Thyroid gland (tissue), 4 donors: ENCODE data around the gene GRB2. TPM values are rescaled to one million over a fixed set of nuclear protein-coding genes. Genes with fewer than 3 reads are reported as not detected.

Experiments used
- DNase-seq, 2 donors: peaks; one replicate each; pipeline ENCODE4 v3.0.0-alpha.2; 2019
- H3K27ac ChIP-seq, 3 donors: fragments of 200-600 bp; sonication (generic); 1 replicate in 2 of 3; 2 replicates in 1 of 3; pipeline ENCODE4 v1.5.1; 2016 to 2019; ENCODE audit warnings: mild to moderate bottlenecking in 1 of 3, moderate library complexity in 1 of 3
- H3K27me3 ChIP-seq: fragments of 200-600 bp; sonication (generic); one replicate; pipeline ENCODE4 v1.5.1; 2019
- H3K36me3 ChIP-seq, 2 donors: fragments of 200-600 bp; sonication (generic); one replicate each; pipeline ENCODE4 v1.5.1; 2016 to 2019
- H3K4me1 ChIP-seq, 2 donors: fragments of 200-600 bp; sonication (generic); one replicate each; pipeline ENCODE4 v1.5.1; 2017 to 2019
- H3K4me3 ChIP-seq, 3 donors: fragments of 200-600 bp; sonication (generic); replicated peaks in 1 of 3; 1 replicate in 2 of 3; 2 replicates in 1 of 3; pipeline ENCODE4 v1.5.1; 2016; ENCODE audit warnings: mild to moderate bottlenecking in 1 of 3
- H3K9me3 ChIP-seq: fragments of 200-600 bp; sonication (generic); one replicate; pipeline ENCODE4 v1.5.1; 2017
- POLR2A ChIP-seq, 2 donors: fragments of 450-650 bp; IDR thresholded peaks; one replicate each; pipeline ENCODE4 v1.6.1; 2017; ENCODE audit warnings: antibody characterized with exemption in 2 of 2, mild to moderate bottlenecking in 2 of 2, moderate library complexity in 1 of 2
- WGBS, 2 donors: methylation state at CpG; one replicate each; pipeline ENCODE4 v1.1.5; 2017; 5-methylcytosine and 5-hydroxymethylcytosine counted together
- intact Hi-C: fragments of 100-400 bp; cut with DNase I; formaldehyde crosslinking; loops from one replicate; pipeline ENCODE4 v1.15.1; 2023
- total RNA-seq, 4 donors: library from RNA; depleted of rRNA; stranded (reverse); fragments of >200 nt; gene quantifications; one replicate each; pipeline ENCODE4 v1.2.3, GENCODE V29; 2016
- TF ChIP-seq, protein P1 (sequence below), 6 experiments: fragments of 200-600 bp in 3 of 6; fragments of 450-650 bp in 3 of 6; sonication (generic) in 3 of 6; IDR thresholded peaks; one replicate each; pipeline ENCODE4 v1.5.1; 2016 to 2019; ENCODE audit warnings: antibody characterized with exemption in 6 of 6, mild to moderate bottlenecking in 2 of 6, inconsistent platforms in 1 of 6, moderate library complexity in 1 of 6

Gene GRB2
- total RNA-seq, 4 donors from 2014 or later: 65.8 to 101 (median 97.3) TPM

DNA sequence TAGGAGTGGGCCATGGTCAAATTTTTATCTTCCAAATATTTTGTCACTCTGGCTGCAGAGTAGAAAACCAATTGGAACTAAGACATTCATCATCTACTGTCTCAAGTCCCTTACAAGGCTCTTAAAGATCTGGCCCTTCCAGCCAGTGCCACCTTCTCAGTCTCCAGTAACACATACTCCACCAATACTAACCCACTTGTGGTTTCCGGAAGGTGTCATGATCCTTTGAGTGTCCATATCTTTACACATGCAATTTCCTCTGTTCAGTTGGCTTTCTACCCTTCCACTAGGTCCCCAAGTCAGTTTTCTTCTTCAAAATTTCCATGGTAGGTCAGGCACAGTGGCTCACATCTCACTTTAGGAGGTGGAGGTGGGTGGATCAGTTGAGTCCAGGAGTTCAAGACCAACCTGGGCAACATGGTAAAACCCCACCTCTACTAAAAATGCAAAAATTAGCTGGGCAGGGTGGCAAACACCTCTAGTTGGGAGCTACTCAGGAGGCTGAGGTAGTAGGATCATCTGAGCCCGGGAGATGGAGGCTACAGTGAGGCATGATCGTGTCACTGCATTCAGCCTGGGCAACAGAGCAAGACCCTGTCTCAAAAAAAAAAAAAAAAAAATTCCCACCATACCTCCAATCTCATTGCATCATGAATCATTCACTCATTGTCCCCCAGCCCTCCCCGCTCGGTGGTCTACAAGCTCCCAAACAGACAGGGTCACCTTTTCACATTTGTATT is 6.0 kb upstream of the GRB2 start:
- H3K27ac ChIP-seq: no peak overlapping the region
- no peaks in the 10 kb centered on the region for H3K27me3 ChIP-seq
- no peaks in the 10 kb centered on the region for H3K36me3 ChIP-seq
- no peaks in the 10 kb centered on the region for H3K9me3 ChIP-seq
- no peak for DNase-seq
- 87 to 89% methylated on average over 5 of the region's 5 CpGs for WGBS, 2 donors
- H3K4me3 ChIP-seq: no peak overlapping the region
- peaks cover 0 to 6% of the 10 kb centered on the region in 2 donors for H3K4me1 ChIP-seq
- intact Hi-C loops: loop anchor here (5.0 kb wide), 1 partner anchor 89 kb away; no protein-coding TSS in a partner anchor
- no peak for TF ChIP-seq POLR2A (IDR thresholded peaks at IDR 0.05)

DNA sequence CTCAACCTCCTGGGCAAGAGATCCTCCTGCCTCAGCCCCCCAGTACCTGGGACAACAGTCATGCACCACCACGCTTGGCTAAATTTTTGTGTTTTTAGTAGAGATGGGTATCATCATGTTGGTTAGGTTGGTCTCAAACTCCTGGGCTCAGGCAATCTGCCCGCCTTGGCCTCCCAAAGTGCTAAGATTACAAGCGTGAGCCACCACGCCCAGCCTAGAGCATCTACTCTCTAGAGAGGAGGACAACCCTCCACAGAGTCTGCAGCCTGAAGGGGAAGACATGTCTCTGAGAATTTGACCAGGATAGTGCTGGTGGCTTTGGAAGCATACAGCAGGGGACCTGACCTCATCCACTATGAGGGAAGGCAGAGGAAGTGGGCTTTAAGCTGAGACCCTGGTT is 4.7 kb upstream of the GRB2 start:
- no peak for TF ChIP-seq POLR2A (IDR thresholded peaks at IDR 0.05)
- TF ChIP-seq, protein P1, sequence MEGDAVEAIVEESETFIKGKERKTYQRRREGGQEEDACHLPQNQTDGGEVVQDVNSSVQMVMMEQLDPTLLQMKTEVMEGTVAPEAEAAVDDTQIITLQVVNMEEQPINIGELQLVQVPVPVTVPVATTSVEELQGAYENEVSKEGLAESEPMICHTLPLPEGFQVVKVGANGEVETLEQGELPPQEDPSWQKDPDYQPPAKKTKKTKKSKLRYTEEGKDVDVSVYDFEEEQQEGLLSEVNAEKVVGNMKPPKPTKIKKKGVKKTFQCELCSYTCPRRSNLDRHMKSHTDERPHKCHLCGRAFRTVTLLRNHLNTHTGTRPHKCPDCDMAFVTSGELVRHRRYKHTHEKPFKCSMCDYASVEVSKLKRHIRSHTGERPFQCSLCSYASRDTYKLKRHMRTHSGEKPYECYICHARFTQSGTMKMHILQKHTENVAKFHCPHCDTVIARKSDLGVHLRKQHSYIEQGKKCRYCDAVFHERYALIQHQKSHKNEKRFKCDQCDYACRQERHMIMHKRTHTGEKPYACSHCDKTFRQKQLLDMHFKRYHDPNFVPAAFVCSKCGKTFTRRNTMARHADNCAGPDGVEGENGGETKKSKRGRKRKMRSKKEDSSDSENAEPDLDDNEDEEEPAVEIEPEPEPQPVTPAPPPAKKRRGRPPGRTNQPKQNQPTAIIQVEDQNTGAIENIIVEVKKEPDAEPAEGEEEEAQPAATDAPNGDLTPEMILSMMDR (IDR thresholded peaks at IDR 0.05): no peak
- no peak overlapping the region for H3K4me3 ChIP-seq
- no peaks in the 10 kb centered on the region for H3K9me3 ChIP-seq
- no peak for DNase-seq
- H3K4me1 ChIP-seq: no peaks in the 10 kb centered on the region
- no peaks in the 10 kb centered on the region for H3K36me3 ChIP-seq
- WGBS, 2 donors: 67 to 70% methylated on average over 4 of the region's 4 CpGs
- intact Hi-C loops: loop anchor here (5.0 kb wide), 1 partner anchor 88 kb away; no protein-coding TSS in a partner anchor
- no peaks in the 10 kb centered on the region for H3K27me3 ChIP-seq
- no peak overlapping the region for H3K27ac ChIP-seq

- H3K4me3 ChIP-seq: no peak overlapping the region
- intact Hi-C loops: no loop called here
- DNase-seq: no peak
- H3K27me3 ChIP-seq: no peaks in the 10 kb centered on the region
- H3K27ac ChIP-seq: no peak overlapping the region
- no peaks in the 10 kb centered on the region for H3K36me3 ChIP-seq
- H3K9me3 ChIP-seq: no peaks in the 10 kb centered on the region
- peaks cover 6 to 11% of the 10 kb centered on the region in 2 donors for H3K4me1 ChIP-seq
- 89 to 91% methylated on average over 2 of the region's 2 CpGs for WGBS, 2 donors
- no peak for TF ChIP-seq POLR2A (IDR thresholded peaks at IDR 0.05)
- TF ChIP-seq, protein P1 (IDR thresholded peaks at IDR 0.05): no peak
Observed at GRCh38 chr17:75407655-75408352, 2.3 kb upstream of the GRB2 start.

DNA sequence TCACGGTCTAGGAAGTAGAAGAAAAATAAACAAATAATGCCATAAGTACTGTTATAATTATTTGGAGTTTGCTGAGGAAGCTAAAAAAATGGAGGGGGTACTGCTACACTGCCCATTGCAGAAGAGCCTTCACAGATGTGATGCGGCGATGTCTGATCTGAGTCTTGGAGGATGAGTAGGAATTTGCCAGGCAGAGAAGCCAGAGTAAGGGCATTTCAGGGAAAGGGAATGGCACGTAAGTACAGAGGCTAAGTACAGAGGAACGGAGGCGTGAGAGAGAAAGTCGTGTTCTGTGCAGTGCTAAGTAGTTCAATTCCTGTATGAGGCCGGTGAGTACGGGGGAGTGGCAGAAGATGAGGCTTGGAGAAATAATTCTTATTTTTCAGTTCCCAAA is 741 bp upstream of the GRB2 start:
- no peak for DNase-seq
- H3K27me3 ChIP-seq: no peaks in the 10 kb centered on the region
- 9 to 11% methylated on average over 9 of the region's 9 CpGs for WGBS, 2 donors
- H3K36me3 ChIP-seq: no peaks in the 10 kb centered on the region
- intact Hi-C loops: no loop called here
- no peak for TF ChIP-seq POLR2A (IDR thresholded peaks at IDR 0.05)
- TF ChIP-seq, protein P1 (IDR thresholded peaks at IDR 0.05): no peak
- H3K27ac ChIP-seq: no peak overlapping the region
- H3K4me1 ChIP-seq: peaks cover 6 to 11% of the 10 kb centered on the region in 2 donors
- H3K9me3 ChIP-seq: no peaks in the 10 kb centered on the region
- H3K4me3 ChIP-seq: peak overlapping the region in 2 of 3 donors; percentile 43 to 92

- WGBS, 2 donors: 0 to 1% methylated on average over 16 of the region's 37 CpGs
- intact Hi-C loops: no loop called here
- Histone ChIP-seq H3K4me1 (peaks cover 6 to 14% of the 10 kb centered on the region in 2 donors), H3K4me3 (peak overlapping the region; percentile 90 to 96 (median 92)), H3K27ac (peak overlapping the region; percentile 75 to 76 (median 76)), H3K27me3 (no peaks in the 10 kb centered on the region), H3K36me3 (no peaks in the 10 kb centered on the region), H3K9me3 (no peaks in the 10 kb centered on the region)
- DNase-seq: peak; percentile 32 to 38
- TF ChIP-seq POLR2A (IDR thresholded peaks at IDR 0.05): no peak
Observed at GRCh38 chr17:75404731-75405364, 630 bp downstream of the GRB2 start.
